ENCODE data around the gene CCK.

- no peak for TF ChIP-seq CTCF (IDR thresholded peaks at IDR 0.05; ENCODE audit: poor library complexity)
- no peak for TF ChIP-seq EZH2phosphoT487 (IDR thresholded peaks at IDR 0.05; ENCODE audit: low read depth, severe bottlenecking, unreplicated experiment)
Observed at GRCh38 chr3:42222942-42223693, 42.9 kb downstream of the CCK start.
